GM19240 (cell line): ENCODE data around the gene OR51B2.
"Not testable (repeated sequence)": the region's sequence is repeated elsewhere in the genome, so short reads cannot be mapped to it uniquely, and the experiment has no call there.

ENCODE experiments used
- DNase-seq: peaks from one replicate; pipeline ENCODE4 v3.0.0; 2011; ENCODE audit warnings: low spot score; ENCODE audit not compliant: insufficient read length

The OR51B2 gene

GRCh38 chr11:5324197-5324596 lies at the start of gene OR51B2:
OR51B2 (minus strand) TSS chr11:5324297; CDS start chr11:5324297, 0 bp downstream.
- DNase-seq, result no peak

- DNase-seq, result peak; percentile 7
These were observed 45.7 kb upstream of the OR51B2 start for GRCh38 chr11:5369789-5370188.

- no peak for DNase-seq
These were observed 44.5 kb upstream of the OR51B2 start for GRCh38 chr11:5368502-5369043.

GRCh38 chr11:5367448-5368074 lies 43.5 kb upstream of the OR51B2 start:
- no peak for DNase-seq

GRCh38 chr11:5366856-5367255 lies 42.8 kb upstream of the OR51B2 start:
- DNase-seq, result no peak

- not testable (repeated sequence) for DNase-seq
These were observed 42.3 kb upstream of the OR51B2 start for GRCh38 chr11:5366365-5366764.

GRCh38 chr11:5364214-5364613 lies 40.1 kb upstream of the OR51B2 start:
- no peak for DNase-seq

GRCh38 chr11:5363679-5364078 lies 39.6 kb upstream of the OR51B2 start:
- no peak for DNase-seq

- no peak for DNase-seq
These were observed 38.0 kb upstream of the OR51B2 start for GRCh38 chr11:5362017-5362625.

- DNase-seq, result not testable (repeated sequence)
These were observed 31.9 kb upstream of the OR51B2 start for GRCh38 chr11:5356031-5356430.

GRCh38 chr11:5351208-5351607 lies 27.1 kb upstream of the OR51B2 start, which contains the start of gene OR51B6:
OR51B6 (plus strand) TSS chr11:5351508; CDS start chr11:5351508, 0 bp downstream.
- DNase-seq, result no peak

- no peak for DNase-seq
These were observed 25.5 kb upstream of the OR51B2 start for GRCh38 chr11:5349550-5349949.

- no peak for DNase-seq
These were observed 24.6 kb upstream of the OR51B2 start for GRCh38 chr11:5348551-5349194.

GRCh38 chr11:5345831-5346230 lies 21.7 kb upstream of the OR51B2 start:
- DNase-seq, result no peak

- no peak for DNase-seq
These were observed 19.6 kb upstream of the OR51B2 start, which contains the start of gene OR51B5 for GRCh38 chr11:5343474-5344335. OR51B5 (minus strand) TSS chr11:5343524; CDS start chr11:5343524, 0 bp downstream.

GRCh38 chr11:5339771-5340322 lies 15.8 kb upstream of the OR51B2 start:
- no peak for DNase-seq

- not testable (repeated sequence) for DNase-seq
These were observed 13.2 kb upstream of the OR51B2 start for GRCh38 chr11:5337253-5337652.

- DNase-seq, result no peak
These were observed 12.2 kb upstream of the OR51B2 start for GRCh38 chr11:5336331-5336730.

GRCh38 chr11:5335170-5335569 lies 11.1 kb upstream of the OR51B2 start:
- DNase-seq, result no peak

GRCh38 chr11:5317292-5317691 lies 6.8 kb downstream of the OR51B2 start:
- DNase-seq, result no peak
